Myocyte (in vitro differentiated cells): ENCODE results near the gene DCP2. TPM values are rescaled to one million over a fixed set of nuclear protein-coding genes. Genes with fewer than 3 reads are reported as not detected.

ENCODE experiments used
- DNase-seq: peaks from one replicate; pipeline ENCODE4 v3.0.0-alpha.2; 2012; ENCODE audit warnings: low read depth
- total RNA-seq: library from RNA; depleted of rRNA; stranded (reverse); fragments of >200 nt; gene quantifications from 2 replicates; pipeline ENCODE4 v1.2.3, GENCODE V29; 2014

The DCP2 gene
- total RNA-seq, 1 donor from 2014 or later = 34.0 TPM

- DNase-seq = peak; percentile 74
Measured at GRCh38 chr5:113065626-113066025, 89.0 kb downstream of the DCP2 start.

- no peak for DNase-seq
Measured at GRCh38 chr5:113067635-113068344, 91.2 kb downstream of the DCP2 start.

- peak; percentile 95 for DNase-seq
Measured at GRCh38 chr5:113068559-113068958, 92.0 kb downstream of the DCP2 start.

Other genes starting within 250 kb of the DCP2 start
- 67.4 and 86.6 TPM in 2 replicates for gene APC, start 238.9 kb upstream of the DCP2 start, total RNA-seq
- gene SRP19, start 115.5 kb upstream of the DCP2 start, total RNA-seq = 78.4 and 95.2 TPM in 2 replicates
- gene REEP5, start 54.6 kb upstream of the DCP2 start, total RNA-seq = 47.3 and 58.5 TPM in 2 replicates